NCI-H774 (cell line): ENCODE measurements around the gene MYOCD.
"Not testable (repeated sequence)": the region's sequence is repeated elsewhere in the genome, so short reads cannot be mapped to it uniquely, and the experiment has no call there.

Experiments used
- DNase-seq: peaks from one replicate; lab custom pipeline; 2025; lab: John Stamatoyannopoulos, UW

MYOCD gene

GRCh38 chr17:12665263-12666210 is at the start of gene MYOCD:
Gene MYOCD, plus strand, starts transcription at chr17:12665890. Its CDS starts 299 bp downstream, at chr17:12666189.
- DNase-seq: no peak

- no peak for DNase-seq
Measured at GRCh38 chr17:12616161-12616560, 49.5 kb upstream of the MYOCD start.

DNA sequence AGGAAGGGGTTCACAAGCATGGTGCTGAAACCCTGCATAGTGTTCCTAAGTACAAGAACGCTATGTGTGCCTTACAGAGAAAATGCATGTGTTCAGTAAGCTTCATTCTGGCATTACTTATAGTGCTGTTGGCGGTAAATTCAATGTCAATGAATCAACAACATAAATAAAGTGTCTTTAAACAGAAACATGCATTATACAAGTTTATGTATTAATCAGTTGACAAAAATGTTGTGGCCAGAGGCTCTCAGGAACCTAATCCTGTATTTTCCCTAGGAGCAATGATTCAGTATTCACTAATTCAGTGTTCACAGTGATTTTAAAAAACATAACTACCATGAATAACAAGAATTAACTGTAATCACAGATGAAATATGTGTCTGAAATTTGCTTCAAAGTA is 47.1 kb upstream of the MYOCD start:
- no peak for DNase-seq

- DNase-seq: no peak
Measured at GRCh38 chr17:12619459-12620199, 46.1 kb upstream of the MYOCD start.

DNA sequence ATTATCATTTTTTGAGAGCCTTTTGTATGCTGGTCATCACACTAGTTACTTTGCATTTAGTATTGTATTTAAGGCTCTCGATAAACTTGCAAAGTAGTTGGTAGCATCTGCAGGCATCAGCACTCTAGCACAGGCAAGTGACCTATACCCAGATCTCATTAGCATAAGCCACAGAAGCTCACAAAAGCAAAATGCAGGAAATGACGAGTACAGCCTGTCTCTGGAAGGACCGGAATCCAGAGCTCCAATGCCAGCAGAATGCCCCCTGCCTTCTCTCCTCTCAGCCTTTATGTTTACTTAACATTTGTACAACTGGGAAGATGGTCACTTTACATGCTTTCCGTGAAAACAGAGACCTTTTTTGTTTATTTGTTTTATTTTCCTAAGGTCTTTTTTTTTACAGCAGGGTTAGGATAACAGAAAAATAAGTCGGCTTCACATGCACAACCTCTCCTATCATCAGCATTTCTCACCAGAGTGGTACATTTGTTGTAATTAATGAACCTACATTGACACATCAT is 45.4 kb upstream of the MYOCD start:
- DNase-seq: no peak

GRCh38 chr17:12622726-12623125 is 43.0 kb upstream of the MYOCD start:
- DNase-seq: no peak

DNA sequence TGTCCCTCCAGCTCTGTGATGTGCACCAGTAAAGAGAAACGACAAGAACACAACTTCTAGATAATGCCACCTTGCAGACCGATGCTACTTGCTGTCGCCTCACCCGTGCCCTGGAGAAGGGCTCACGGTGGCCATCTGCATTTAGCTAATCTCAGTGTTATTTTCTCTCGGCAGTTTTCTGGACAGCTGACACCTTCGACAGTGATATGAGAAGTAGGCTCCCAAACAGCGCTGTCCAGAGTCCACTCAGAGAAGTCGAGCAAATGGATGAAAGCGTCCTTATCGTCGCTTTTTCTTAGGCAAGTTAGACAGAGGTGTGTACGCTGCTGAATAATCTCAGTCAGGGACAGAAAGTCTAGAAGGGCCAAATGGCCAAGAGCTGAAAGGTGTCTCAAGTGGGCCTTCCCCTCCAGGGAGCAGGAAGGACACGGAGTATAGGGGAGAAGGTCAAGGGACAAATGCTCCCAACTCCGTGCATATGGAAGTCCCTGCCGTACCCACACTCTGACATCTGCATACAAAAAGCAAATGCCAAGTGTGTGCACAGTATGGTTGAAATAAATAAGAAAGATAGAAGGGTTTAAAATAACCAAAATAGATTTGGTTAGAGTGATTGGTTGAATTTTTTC is 42.4 kb upstream of the MYOCD start:
- no peak for DNase-seq

GRCh38 chr17:12624211-12624610 is 41.5 kb upstream of the MYOCD start:
- no peak for DNase-seq

GRCh38 chr17:12625092-12625491 is 40.6 kb upstream of the MYOCD start:
- no peak for DNase-seq

GRCh38 chr17:12627177-12627629 is 38.5 kb upstream of the MYOCD start:
- DNase-seq: no peak

DNA sequence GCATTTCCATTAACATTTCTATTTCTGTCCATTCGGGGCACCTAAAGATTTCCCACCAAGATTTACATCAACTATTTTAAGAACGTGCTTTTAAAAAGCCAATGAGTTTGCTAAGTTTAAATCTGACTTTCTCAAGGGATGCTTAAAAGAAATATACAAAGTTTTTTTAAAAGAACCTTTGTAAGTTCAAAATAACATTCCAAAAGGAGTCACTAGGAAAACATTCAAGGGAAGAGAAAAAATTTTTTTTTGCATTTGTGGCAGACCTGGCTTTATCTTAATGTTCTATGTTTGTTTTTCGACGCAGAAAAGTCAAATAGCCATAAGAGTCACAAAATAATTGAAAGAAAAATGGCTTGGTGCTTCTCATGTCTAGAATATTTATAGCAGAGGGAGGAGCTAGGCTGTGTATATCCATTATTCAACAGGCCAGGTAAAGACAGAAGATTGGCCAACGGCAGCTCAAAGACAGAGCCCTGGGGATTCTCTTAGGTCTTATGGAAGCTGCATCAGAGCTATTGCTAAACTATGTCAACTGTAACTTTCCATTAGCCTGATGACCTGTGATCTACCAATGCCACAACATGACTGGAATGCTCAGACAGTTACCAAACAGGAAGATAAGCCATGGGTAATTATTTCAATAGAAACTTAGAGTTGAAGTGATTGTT is 37.8 kb upstream of the MYOCD start:
- no peak for DNase-seq

DNA sequence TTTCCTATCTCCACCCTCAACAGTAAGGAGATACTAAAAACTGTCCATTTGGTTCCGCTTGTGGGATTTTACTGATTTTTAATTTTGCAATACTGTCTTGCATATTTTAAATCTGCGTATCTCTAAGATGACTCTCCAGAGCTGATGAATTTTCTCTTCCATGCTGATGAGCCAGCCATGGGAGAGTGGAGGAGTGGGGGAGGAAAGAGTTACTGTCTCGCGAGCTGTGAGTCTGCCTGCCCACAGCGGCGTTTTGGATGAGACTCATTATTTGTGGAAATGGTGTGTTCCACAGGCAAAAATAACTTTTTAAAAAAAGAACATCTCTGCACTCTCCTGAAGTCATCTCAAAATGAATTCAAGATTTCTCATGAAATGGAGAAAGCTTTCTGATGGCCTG is 34.6 kb upstream of the MYOCD start:
- DNase-seq: no peak

DNA sequence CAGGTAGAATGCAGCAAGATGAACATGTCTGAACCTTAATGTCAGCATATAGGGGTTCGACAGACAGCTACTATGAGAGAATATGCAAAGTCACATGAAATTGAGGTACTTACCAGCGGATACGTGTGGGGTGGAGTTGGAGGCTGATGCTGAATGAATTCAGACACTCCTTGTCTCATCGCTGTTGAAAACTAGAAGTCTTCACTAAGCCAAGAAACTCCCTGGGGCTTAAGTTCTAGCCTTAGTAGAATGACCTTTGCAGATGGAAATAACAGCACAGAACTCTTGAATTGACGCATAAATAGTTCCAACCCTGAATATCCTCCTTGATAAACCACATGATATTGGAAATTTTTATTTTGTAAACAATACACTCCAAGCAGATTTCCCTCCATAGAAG is 32.9 kb upstream of the MYOCD start:
- no peak for DNase-seq

DNA sequence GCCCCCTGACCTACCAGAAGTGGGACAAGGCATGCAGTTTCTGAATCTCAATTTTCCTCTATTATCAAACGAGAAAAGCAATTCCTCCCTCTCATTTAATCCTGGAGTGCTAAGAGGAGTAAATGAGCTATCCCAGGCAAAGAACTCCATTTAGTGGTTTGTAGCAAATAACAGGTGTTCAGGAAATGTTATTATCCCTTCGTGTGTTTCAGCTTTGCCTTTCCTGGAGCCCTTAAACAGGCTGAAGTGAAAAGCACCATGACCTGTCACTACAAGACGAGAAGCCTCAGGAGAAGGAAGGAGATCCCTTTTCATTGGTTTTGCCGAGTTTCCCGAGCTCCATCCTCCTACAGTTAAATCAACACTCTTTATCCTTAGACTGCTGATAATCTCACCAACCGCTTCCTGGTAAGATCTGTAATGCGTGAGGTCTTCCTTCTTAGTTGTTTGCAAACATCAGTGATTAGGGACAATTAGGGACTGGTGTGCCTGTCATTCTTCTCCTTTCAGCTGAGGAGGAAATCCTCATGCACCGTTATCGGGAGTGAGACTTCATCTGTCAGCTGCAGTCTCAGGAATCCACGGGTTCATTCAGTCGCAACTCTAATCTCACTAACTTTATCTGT is 30.8 kb upstream of the MYOCD start:
- no peak for DNase-seq

- DNase-seq: not testable (repeated sequence)
Measured at GRCh38 chr17:12635996-12636395, 29.7 kb upstream of the MYOCD start.

DNA sequence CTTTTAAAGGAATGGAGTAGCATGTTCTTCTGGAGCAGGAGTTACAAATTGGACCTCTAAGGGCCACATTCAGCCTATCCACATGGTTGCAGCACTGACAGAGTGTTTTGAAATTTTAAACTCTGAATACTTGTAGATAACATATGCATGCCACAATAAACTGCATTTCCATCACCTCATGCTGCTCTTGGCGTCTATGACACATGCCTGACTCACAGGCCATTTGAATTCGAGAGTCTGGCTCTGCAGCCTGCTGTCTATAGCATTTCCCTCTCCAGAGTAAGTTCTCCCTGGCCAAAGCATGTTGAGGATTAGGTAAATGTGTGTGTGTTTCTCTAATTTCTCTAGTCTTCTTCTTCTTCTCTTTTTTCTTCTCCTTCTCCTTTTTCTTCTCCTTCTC is 28.7 kb upstream of the MYOCD start:
- no peak for DNase-seq

DNA sequence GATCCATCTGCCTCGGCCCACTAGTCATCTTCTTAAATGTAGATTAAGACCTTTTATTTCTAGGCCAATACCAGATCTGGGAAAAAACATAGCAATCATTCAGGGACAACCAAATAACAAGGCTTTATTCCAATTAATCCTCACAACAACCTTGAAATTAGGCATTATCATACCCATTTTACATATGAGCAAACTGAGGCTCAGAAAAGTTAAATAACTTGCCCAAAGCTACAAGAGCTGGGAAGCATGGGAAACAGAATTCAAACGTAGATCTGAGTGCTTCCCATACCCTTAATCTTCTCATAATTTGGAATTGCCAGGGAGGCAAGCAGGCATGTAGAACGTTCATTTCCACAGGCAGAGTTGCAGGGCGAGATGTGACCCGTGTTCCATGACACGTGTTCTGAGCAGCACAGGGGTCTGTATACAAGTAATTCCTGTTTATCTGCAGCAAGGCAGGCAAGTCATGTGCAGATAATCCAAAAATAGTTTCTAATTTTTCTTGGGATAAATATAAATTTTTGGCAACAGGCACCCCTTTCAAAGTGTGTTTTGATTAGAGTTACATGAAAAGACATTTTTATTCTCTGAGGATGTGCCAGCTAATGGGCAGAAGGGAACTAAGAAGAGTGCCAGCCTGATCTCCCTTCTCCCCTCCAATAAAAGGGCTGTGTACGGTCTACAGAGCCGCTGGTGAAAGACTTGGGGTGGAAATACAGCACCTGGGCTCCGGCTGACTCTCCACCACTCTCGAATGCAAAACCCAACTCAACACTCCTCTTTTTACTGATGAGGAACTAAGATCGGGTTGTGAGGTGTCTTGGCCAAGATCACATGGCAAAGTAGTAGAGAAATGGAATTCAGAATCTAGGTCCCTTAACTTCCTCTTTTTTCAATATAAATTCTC is 27.7 kb upstream of the MYOCD start:
- no peak for DNase-seq

- DNase-seq: no peak
Measured at GRCh38 chr17:12640364-12640763, 25.3 kb upstream of the MYOCD start.

DNA sequence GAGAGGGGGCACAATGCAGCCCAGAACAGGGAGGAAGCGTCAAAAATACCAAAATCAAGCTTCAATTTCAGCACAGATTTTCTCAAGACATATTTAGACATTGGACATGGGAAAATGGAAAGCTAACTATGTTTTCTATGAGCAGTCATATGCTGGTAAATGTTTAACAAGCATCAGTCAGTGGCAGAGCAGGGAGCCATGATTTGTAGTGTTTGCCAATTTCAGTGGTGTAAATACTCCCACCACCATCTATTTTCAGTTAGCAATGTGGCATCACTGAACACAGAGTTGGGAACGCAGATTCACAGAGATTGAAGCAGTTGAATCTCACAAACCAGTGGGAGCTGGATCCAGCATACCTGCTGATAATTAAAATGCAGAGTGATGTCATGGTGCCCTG is 24.6 kb upstream of the MYOCD start:
- no peak for DNase-seq

GRCh38 chr17:12642034-12642433 is 23.7 kb upstream of the MYOCD start:
- no peak for DNase-seq
